GM21723 (cell line): Measurements from ENCODE around the gene FBXO31.

Experiments
- ATAC-seq: cut with Tn5 transposase; IDR thresholded peaks from one replicate; pipeline ENCODE4 v1.9.1; 2021; ENCODE audit warnings: mild to moderate bottlenecking, moderate library complexity; ENCODE audit not compliant: unreplicated experiment

FBXO31 gene

DNA sequence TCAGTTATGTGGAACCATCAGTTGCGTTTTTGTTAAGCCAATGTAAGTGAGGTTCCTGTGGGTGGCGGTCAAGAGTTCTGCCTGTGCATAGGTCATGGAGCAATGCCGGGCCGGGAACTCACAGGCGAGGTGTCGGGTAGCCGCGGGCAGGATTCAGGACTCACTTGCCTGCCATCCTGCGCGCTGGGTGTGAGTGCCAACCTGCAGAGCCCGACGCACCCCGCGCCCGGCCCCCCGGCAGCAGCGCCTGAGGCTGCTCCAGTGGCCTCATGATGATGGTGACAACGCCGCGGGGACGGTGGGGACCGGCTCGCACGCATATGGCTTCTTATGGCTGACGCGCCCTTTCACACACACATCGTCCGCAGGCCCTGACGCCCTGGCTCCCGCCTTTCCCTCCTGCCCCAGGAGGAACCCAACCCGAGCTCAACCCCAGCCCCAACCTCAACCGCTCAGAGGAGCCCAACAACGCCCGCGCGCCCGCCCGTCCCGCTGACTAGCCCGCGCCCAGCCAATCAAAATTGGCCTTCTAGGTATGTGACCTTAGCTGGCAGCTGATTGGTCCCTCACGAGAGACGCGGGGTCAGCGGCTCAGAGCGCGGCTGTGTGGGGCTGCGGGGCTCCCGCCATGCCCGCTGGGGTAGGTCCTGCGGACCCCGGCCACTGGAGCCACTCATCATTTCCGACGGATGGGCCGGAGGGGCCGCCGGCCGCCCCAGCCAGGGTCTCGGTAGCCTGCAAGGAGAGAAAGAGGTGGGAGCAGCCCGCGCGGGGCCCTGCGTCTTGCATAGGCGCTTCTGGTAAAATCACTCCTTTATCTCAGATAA is 66.4 kb downstream of the FBXO31 start, which contains the start of gene C16orf95:
C16orf95 (minus strand) TSS at position 470 of the 827 bp plus-strand sequence; CDS start at position 320, 150 bp downstream.
- ATAC-seq, result peak; percentile 91

DNA sequence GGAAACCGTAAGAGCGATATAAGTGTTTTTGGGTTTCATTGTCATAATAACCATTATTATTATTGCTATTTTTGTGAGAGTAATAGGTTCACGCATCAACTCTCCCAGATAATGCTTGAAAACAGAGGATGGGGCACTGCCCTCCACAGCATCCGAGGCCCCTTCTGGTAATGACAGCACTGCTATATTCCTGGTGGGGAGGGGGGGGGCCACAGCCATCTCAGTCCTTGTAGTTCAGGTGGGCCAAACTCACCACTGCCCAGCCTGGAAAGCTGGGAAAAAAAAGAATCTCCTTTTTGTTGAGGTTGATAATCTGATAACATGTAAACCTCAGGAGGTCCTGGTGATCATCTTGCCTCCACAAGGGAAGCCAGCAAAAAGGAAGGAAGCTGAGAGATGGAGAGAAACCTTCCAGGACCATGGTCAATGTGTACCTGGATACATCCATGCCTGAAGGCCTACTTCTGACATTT is 67.1 kb downstream of the FBXO31 start:
- no peak for ATAC-seq

- no peak for ATAC-seq
These were observed 68.6 kb downstream of the FBXO31 start for GRCh38 chr16:87314990-87315420.

DNA sequence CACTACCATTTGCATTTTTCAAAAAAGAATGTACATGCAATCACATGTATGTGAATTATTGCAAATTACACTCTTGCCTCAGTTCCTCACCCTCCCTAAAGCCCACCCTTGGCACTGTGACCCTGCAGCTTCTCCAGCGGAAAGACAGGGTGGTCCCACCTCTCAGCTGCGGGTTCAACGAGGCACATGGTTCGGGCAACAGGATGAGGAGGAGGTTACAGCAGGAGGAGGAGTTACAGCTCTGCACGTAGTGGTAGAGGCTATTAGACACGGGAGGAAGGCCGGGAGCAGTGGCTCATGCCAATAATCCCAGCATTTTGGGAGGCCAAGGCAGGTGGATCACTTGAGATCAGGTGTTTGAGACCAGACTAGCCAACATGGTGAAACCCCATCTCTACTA is 71.6 kb downstream of the FBXO31 start:
- ATAC-seq, result no peak

GRCh38 chr16:87311387-87311786 is 72.2 kb downstream of the FBXO31 start:
- ATAC-seq, result no peak

- no peak for ATAC-seq
These were observed 73.0 kb downstream of the FBXO31 start for GRCh38 chr16:87310610-87311009.

GRCh38 chr16:87309620-87310525 is 73.7 kb downstream of the FBXO31 start:
- ATAC-seq, result no peak

- ATAC-seq, result no peak
These were observed 74.8 kb downstream of the FBXO31 start for GRCh38 chr16:87308826-87309225.

DNA sequence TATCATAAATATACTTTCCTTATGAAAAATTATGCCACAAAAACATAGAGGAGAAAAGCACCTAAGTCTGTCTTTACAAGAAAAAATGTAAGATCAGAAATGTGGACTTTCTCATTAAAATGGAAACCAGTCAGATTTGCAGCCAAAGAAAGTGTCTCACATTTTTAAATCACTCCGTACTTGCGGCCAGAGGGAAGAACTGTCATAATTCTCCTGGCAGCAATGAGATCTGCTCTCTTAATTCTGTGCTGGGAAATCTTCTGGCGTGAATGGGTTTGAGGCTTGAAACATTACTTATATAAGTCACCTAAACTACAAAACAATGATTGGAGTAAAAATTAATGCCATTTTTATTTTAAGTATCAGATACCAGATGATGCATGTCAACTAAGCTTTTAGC is 77.1 kb downstream of the FBXO31 start:
- no peak for ATAC-seq

- ATAC-seq, result no peak
These were observed 77.8 kb downstream of the FBXO31 start for GRCh38 chr16:87305505-87306391.

GRCh38 chr16:87304951-87305350 is 78.6 kb downstream of the FBXO31 start:
- no peak for ATAC-seq

DNA sequence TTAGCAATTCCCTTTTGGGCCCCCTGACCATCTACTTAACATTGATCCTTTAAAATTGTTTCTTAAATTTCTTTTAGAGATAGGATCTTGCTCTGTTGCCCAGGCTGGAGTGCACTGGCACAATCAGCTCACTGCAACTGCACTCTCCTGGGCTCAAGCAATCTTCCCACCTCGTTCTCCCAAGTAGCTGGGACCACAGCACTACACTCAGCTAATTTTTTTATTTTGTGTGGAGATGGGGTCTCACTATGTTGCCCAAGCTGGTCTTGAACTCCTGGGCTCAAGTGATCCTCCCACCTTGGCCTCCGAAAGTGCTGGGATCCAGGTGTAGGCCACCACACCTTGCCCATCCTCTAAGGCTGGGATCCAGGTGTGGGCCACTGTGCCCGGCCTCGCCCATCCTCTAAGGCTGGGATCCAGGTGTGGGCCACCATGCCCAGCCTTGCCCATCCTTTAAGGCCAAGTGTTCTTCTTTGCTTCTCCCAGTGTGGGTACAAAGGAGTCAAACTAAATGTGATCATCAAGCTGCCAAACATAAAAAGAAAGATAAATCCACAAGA is 79.5 kb downstream of the FBXO31 start:
- no peak for ATAC-seq

GRCh38 chr16:87303431-87303930 is 80.1 kb downstream of the FBXO31 start:
- ATAC-seq, result no peak

DNA sequence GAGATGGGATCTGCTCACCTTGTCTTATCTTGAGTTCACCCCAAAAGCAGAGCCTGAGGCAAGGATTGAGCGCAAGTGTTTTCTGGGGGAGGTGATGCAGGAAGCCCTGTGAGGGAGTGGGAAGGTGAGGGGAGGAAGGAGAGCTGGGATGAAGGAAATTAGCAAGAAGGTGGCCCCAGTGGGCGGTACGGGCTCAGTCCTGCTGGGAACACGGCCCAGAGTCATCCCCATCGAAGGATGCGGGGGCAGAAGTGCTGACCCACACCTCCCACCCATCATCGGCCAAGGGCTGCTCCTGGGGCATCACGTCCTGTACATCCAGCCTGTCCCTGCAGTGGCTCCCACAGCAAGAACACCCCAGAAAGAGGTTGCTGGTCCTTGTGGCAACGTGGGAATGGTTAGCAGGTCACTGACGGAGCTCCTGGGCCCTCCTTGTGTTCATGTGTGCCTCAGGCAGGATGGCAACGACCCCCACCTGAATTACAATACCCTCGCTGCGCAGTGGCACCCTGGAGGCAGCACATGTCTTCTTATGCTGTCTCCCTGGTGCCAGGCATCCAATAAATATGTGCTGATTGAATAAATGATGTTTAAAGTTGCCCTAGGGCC is 84.6 kb downstream of the FBXO31 start:
- ATAC-seq, result no peak

DNA sequence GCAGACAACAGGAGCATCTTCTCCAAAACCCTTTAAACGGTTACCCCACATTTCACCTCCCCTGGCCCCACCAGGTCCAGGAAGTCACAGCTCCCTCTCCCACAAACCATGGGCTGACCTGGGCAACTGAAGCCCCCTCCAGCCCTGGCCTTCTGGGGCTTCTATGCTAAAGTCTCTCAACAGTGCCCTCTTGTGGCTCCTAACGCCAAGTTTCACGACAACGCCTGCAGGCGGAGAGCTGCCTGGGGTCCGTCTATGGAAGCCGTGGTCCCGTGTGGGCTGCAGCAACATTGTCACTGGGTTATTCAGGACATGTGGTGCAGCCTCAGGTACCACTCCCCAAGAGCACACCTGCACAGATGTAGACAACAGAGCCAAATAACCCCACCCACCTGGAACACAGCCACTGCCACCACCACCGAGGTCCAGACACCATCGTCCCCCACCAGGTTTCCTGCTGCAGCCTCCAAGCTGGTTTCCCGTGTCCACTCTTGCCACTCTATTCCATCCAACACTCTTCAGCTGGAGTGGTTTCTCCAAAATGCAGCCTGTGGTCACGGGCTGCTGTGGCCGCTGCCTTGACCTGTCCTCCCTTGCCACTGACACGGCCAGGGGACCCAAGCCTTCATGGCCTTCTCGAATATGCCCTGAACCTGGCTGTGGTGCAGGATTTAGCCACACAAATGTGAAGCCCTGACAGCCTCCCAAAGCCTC is 85.5 kb downstream of the FBXO31 start:
- ATAC-seq, result no peak

DNA sequence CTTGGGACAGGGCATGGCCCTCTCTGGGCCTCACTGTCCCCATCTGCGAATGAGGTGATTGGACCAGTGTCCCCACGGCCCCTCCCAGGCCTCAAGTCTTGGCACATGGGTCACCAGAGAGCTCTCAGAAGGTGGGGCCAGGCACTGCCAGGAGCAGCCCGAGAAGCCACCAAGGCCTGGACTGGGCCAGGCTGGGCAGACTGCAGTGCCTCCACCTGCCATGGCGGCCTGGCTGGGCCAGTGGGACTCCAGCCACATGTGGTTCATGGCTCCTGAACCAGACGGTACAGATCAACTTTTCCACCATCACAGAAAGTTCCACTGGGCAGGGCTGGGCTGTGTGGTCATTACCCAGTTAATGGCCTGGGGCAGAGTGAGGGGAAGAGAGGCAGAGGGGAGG is 86.2 kb downstream of the FBXO31 start:
- no peak for ATAC-seq

- no peak for ATAC-seq
These were observed 87.7 kb downstream of the FBXO31 start for GRCh38 chr16:87295661-87296531.

GRCh38 chr16:87295259-87295658 is 88.3 kb downstream of the FBXO31 start:
- no peak for ATAC-seq
